AG04450 (cell line): Measurements from ENCODE around the gene CFAP46. TPM values are rescaled to one million over a fixed set of nuclear protein-coding genes. Genes with fewer than 3 reads are reported as not detected.

Experiments used
- CTCF ChIA-PET: fragments of 300-600, 350-600 bp; formaldehyde crosslinking; extraction: SDS; loops from one replicate; lab custom pipeline; 2022; ENCODE audit warnings: antibody characterized with exemption, inconsistent platforms; lab: Charles Lee
- POLR2A ChIA-PET: fragments of 350-600 bp; formaldehyde crosslinking; extraction: SDS; loops from one replicate; lab custom pipeline; 2021; ENCODE audit warnings: antibody characterized with exemption, inconsistent platforms; lab: Yijun Ruan, JAX
- DNase-seq: peaks from one replicate; pipeline ENCODE4 v3.0.0-alpha.2; 2011; ENCODE audit warnings: low read depth, low spot score
- H3K27ac ChIP-seq: one replicate; pipeline ENCODE4 v1.5.1; 2012; ENCODE audit warnings: low read depth, low read length, control low read depth
- H3K27me3 ChIP-seq: one replicate; pipeline ENCODE4 v1.6.0; 2012; ENCODE audit warnings: low read length; ENCODE audit not compliant: control insufficient read depth, insufficient read depth
- H3K4me3 ChIP-seq: 2 replicates; pipeline ENCODE4 v1.5.1; 2011; ENCODE audit warnings: mild to moderate bottlenecking, low read depth, low read length, control low read depth
- H3K9me3 ChIP-seq: 2 replicates; pipeline ENCODE4 v1.5.1; 2012; ENCODE audit warnings: low read length; ENCODE audit not compliant: control insufficient read depth, insufficient read depth
- CTCF ChIP-seq: IDR thresholded peaks from 2 replicates; pipeline ENCODE4 v1.5.1; 2011; ENCODE audit warnings: low read depth, low read length, control low read depth, inconsistent platforms
- polyA plus RNA-seq: library from polyadenylated mRNA; depleted of rRNA; stranded (reverse); fragments of >200 nt; gene quantifications from 2 replicates; pipeline ENCODE4 v1.2.3, GENCODE V29; 2011

The CFAP46 gene
- polyA plus RNA-seq, 1 experiment: 2.7 TPM

DNA sequence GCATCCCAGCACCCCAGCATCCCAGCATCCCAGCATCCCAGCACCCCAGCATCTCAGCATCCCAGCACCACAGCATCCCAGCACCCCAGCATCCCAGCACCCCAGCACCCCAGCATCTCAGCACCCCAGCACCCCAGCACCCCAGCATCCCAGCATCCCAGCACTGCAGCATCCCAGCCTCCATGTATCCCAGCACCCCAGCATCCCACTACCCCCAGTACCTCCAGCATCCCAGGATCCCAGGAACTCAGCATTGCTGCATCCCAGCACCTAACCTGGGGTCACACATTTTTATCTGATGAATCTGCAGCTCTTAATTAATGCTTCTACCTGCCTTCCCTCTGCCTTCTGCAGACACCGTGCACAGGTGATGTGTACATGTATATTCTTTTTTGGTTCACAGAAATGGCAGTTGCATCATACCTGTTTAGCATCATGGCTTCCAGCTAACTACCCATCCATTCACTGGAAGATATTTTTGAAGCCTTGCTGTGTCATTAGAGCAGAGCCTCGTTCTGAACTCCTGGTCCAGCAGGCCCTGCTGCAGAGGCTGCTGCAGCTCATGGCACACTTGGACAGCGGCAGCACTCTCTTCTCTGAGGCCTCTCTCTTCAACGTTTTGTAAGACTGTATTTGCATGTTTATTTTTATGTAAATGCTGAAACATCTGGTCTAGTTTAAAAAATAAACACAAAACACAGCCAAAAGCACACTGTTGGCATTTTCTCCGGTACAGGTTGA is 4.6 kb upstream of the CFAP46 start:
- no peaks in the 10 kb centered on the region for H3K9me3 ChIP-seq
- TF ChIP-seq CTCF: no peak
- no peak overlapping the region for H3K27ac ChIP-seq
- no peak for DNase-seq
- ChIA-PET CTCF (no interaction called here), POLR2A (no interaction called here)
- peaks cover 9% of the 10 kb centered on the region for H3K27me3 ChIP-seq
- no peak overlapping the region for H3K4me3 ChIP-seq

- TF ChIP-seq CTCF: no peak
- POLR2A ChIA-PET: no interaction called here
- CTCF ChIA-PET: no interaction called here
These were observed 3.9 kb upstream of the CFAP46 start for GRCh38 chr10:132946311-132946710.

DNA sequence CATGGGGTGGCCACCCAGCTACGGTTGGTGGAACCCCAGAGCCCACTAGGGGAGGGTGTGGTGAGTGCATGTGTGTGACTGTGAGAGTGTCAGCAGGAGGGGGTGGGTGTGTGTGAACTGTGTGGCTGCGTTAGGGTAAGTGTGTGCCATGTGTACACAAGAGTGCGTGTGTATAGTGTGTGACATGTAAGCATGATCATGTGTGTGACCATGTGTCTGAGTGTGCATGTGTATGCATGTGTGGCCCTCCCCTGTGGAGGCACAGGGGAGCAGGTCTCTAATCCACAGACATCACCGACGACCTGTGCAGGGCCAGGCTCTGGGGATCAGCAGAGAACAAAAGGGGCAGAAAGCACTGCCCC is 3.5 kb upstream of the CFAP46 start:
- no peaks in the 10 kb centered on the region for H3K9me3 ChIP-seq
- POLR2A ChIA-PET: no interaction called here
- no peak for TF ChIP-seq CTCF
- CTCF ChIA-PET: no interaction called here
- H3K27me3 ChIP-seq: peaks cover 7% of the 10 kb centered on the region
- no peak overlapping the region for H3K4me3 ChIP-seq
- DNase-seq: no peak
- no peak overlapping the region for H3K27ac ChIP-seq

More at GRCh38 chr10:132946311-132946710, 3.9 kb upstream of the CFAP46 start:
- H3K27me3 ChIP-seq: peaks cover 9% of the 10 kb centered on the region
- no peak overlapping the region for H3K4me3 ChIP-seq
- no peaks in the 10 kb centered on the region for H3K9me3 ChIP-seq
- DNase-seq: no peak
- H3K27ac ChIP-seq: no peak overlapping the region

GRCh38 chr10:132945125-132945893 is 2.9 kb upstream of the CFAP46 start:
- TF ChIP-seq CTCF: no peak
- Histone ChIP-seq H3K4me3 (no peak overlapping the region), H3K9me3 (no peaks in the 10 kb centered on the region), H3K27me3 (peaks cover 5% of the 10 kb centered on the region), H3K27ac (no peak overlapping the region)
- ChIA-PET POLR2A (no interaction called here), CTCF (no interaction called here)
- DNase-seq: no peak

GRCh38 chr10:132944510-132944909 is 2.1 kb upstream of the CFAP46 start:
- DNase-seq: no peak

More at GRCh38 chr10:132944510-132944909, 2.1 kb upstream of the CFAP46 start:
- Histone ChIP-seq H3K27ac (no peak overlapping the region), H3K4me3 (no peak overlapping the region), H3K27me3 (peaks cover 5% of the 10 kb centered on the region), H3K9me3 (no peaks in the 10 kb centered on the region)
- POLR2A ChIA-PET: no interaction called here
- CTCF ChIA-PET: no interaction called here
- no peak for TF ChIP-seq CTCF
